ENCODE results near the gene PTPRN2. TPM values are rescaled to one million over a fixed set of nuclear protein-coding genes. Genes with fewer than 3 reads are reported as not detected.

The PTPRN2 gene
- total and polyA plus RNA-seq, 2 of the 8 experiments (the other 6 are each of a cell fraction or from before 2014, with no cell fraction given) = 2.6 to 4.5 TPM

DNA sequence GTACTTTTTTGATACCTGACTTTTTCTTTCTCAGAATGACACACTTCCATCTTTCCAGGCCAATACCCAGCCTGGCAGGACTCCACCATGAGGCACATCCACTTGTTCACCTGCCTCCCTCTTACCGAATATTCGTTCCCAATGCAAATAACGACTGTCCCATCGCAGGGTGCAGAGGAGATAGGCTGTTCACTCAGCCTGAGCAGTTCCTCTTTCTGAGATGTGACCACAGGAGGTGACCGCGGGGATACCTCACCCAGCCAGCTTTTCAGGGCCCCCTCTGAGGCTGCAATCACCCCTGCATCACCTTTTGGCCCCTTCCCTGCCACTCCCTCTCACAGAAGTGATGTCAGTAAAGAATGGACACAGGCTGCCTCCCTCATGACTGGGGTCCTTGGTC is 28.3 kb downstream of the PTPRN2 start:
- FAIRE-seq = no peak
- H2AFZ ChIP-seq (ENCODE audit: low read length) = no peak overlapping the region

More for the DNA sequence above, 28.3 kb downstream of the PTPRN2 start:
- H3K27ac ChIP-seq (ENCODE audit: low read depth, low read length) = no peak overlapping the region
- no peak overlapping the region for H4K8ac ChIP-seq (ENCODE audit: extremely low read depth, insufficient read depth, low read length)
- CTCF ChIA-PET (ENCODE audit: partially characterized antibody) = no interaction called here
- no peak overlapping the region for H3K23ac ChIP-seq (ENCODE audit: insufficient read length)
- no peaks in the 10 kb centered on the region for H4K20me1 ChIP-seq (replicated peaks in 1 of 2; ENCODE audit: control insufficient read depth in 1 of 2, insufficient read depth in 2 of 2, low read length in 2 of 2)
- H3K79me1 ChIP-seq (ENCODE audit: low read depth, low read length) = no peaks in the 10 kb centered on the region
- TF ChIP-seq CEBPB (IDR thresholded peaks at IDR 0.05; ENCODE audit: low read depth, low read length) = no peak
- no peaks in the 10 kb centered on the region for H3K79me2 ChIP-seq (ENCODE audit: control insufficient read depth in 1 of 2, insufficient read depth in 2 of 2, low read length in 2 of 2)
- no peak overlapping the region for H3K4me2 ChIP-seq (ENCODE audit: insufficient read depth in 1 of 2, low read depth in 2 of 2, low read length in 2 of 2)
- no peak overlapping the region for H2BK15ac ChIP-seq (ENCODE audit: low read length)
- H3K36me3 ChIP-seq (ENCODE audit: control insufficient read depth in 2 of 4, insufficient read depth in 4 of 4, low read length in 3 of 4) = no peaks in the 10 kb centered on the region
- no peak overlapping the region for H2BK20ac ChIP-seq (ENCODE audit: low read length)
- no peak overlapping the region for H3K56ac ChIP-seq (replicated peaks; ENCODE audit: insufficient read length, low read depth, low read length)
- no peak overlapping the region for H2BK5ac ChIP-seq (ENCODE audit: low read depth, low read length)
- POLR2A ChIA-PET (ENCODE audit: partially characterized antibody) = no interaction called here
- H2AK5ac ChIP-seq (ENCODE audit: low read depth, low read length) = no peak overlapping the region
- no peak overlapping the region for H3K4me3 ChIP-seq (ENCODE audit: extremely low read depth in 1 of 4, insufficient read depth in 2 of 4, low read depth in 3 of 4, low read length in 4 of 4)
- H3K18ac ChIP-seq (ENCODE audit: extremely low read depth, low read length) = no peak overlapping the region
- peaks cover 0 to 7% (median 4%) of the 10 kb centered on the region in 4 experiments; a peak in 4 of 7 replicates for H3K4me1 ChIP-seq (replicated peaks in 1 of 4; ENCODE audit: control insufficient read depth in 3 of 4, insufficient read depth in 4 of 4, low read length in 3 of 4)
- H3K14ac ChIP-seq (ENCODE audit: insufficient read length) = no peak overlapping the region
- no peak overlapping the region for H4K5ac ChIP-seq (ENCODE audit: insufficient read length, low read depth, low read length)
- no peak overlapping the region for H3K9ac ChIP-seq (replicated peaks in 1 of 4; ENCODE audit: extremely low read depth in 1 of 4, low read depth in 3 of 4, low read length in 3 of 4)
- no peaks in the 10 kb centered on the region; the same call in 1 of the 2 replicates for H3K23me2 ChIP-seq (ENCODE audit: low read depth, low read length)
- no peak overlapping the region for H4K91ac ChIP-seq (replicated peaks; ENCODE audit: insufficient read length, low read length)
- no peak overlapping the region for H3K4ac ChIP-seq (replicated peaks; ENCODE audit: insufficient read length, low read depth, low read length)
- peaks cover 0 to 7% of the 10 kb centered on the region in 2 experiments; a peak in 1 of 4 replicates for H3K9me3 ChIP-seq (ENCODE audit: insufficient read depth in 2 of 2, low read depth in 1 of 2, low read length in 1 of 2)
- 0 out of 2 replicates have a peak overlapping the region, but pooled peaks have one; percentile 9 for H2BK12ac ChIP-seq (ENCODE audit: low read depth, low read length)
- H3K27me3 ChIP-seq (replicated peaks in 1 of 4; ENCODE audit: control insufficient read depth in 3 of 4, extremely low read depth in 1 of 4, insufficient read depth in 3 of 4, low read length in 3 of 4) = no peaks in the 10 kb centered on the region
- WGBS, 2 experiments (ENCODE audit: extremely low coverage in 1 of 2, insufficient coverage in 1 of 2, insufficient read length in 1 of 2, insufficient replicate concordance in 2 of 2, low coverage in 1 of 2, low lambda C conversion rate in 2 of 2, missing lambda C conversion rate in 1 of 2) = 86% methylated on average over 6 of the region's 6 CpGs; no CpG with 5 or more reads in 1 of the 2 experiments
- DNase-seq (ENCODE audit: low read depth in 1 of 2, low spot score in 2 of 2) = no peak
- H2BK120ac ChIP-seq (replicated peaks; ENCODE audit: low read depth, low read length) = no peak overlapping the region

All from H1 (cell line).